GM18517 (cell line): ENCODE measurements around the gene ADGRA3.

Experiments
- ATAC-seq: cut with Tn5 transposase; IDR thresholded peaks from one replicate; pipeline ENCODE4 v1.9.1; 2021; ENCODE audit warnings: mild to moderate bottlenecking, moderate library complexity; ENCODE audit not compliant: unreplicated experiment

Gene ADGRA3, protein sequence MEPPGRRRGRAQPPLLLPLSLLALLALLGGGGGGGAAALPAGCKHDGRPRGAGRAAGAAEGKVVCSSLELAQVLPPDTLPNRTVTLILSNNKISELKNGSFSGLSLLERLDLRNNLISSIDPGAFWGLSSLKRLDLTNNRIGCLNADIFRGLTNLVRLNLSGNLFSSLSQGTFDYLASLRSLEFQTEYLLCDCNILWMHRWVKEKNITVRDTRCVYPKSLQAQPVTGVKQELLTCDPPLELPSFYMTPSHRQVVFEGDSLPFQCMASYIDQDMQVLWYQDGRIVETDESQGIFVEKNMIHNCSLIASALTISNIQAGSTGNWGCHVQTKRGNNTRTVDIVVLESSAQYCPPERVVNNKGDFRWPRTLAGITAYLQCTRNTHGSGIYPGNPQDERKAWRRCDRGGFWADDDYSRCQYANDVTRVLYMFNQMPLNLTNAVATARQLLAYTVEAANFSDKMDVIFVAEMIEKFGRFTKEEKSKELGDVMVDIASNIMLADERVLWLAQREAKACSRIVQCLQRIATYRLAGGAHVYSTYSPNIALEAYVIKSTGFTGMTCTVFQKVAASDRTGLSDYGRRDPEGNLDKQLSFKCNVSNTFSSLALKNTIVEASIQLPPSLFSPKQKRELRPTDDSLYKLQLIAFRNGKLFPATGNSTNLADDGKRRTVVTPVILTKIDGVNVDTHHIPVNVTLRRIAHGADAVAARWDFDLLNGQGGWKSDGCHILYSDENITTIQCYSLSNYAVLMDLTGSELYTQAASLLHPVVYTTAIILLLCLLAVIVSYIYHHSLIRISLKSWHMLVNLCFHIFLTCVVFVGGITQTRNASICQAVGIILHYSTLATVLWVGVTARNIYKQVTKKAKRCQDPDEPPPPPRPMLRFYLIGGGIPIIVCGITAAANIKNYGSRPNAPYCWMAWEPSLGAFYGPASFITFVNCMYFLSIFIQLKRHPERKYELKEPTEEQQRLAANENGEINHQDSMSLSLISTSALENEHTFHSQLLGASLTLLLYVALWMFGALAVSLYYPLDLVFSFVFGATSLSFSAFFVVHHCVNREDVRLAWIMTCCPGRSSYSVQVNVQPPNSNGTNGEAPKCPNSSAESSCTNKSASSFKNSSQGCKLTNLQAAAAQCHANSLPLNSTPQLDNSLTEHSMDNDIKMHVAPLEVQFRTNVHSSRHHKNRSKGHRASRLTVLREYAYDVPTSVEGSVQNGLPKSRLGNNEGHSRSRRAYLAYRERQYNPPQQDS (N-terminal part only)

GRCh38 chr4:22515888-22516541, at the start of gene ADGRA3:
ADGRA3 (minus strand) TSS chr4:22516066; CDS start chr4:22515784, 282 bp downstream.
- ATAC-seq, result no peak

- no peak for ATAC-seq
These were observed 40.6 kb upstream of the ADGRA3 start for GRCh38 chr4:22556495-22556894.

GRCh38 chr4:22554670-22555069, 38.8 kb upstream of the ADGRA3 start:
- ATAC-seq, result no peak

GRCh38 chr4:22553560-22553959, 37.7 kb upstream of the ADGRA3 start:
- ATAC-seq, result no peak

DNA sequence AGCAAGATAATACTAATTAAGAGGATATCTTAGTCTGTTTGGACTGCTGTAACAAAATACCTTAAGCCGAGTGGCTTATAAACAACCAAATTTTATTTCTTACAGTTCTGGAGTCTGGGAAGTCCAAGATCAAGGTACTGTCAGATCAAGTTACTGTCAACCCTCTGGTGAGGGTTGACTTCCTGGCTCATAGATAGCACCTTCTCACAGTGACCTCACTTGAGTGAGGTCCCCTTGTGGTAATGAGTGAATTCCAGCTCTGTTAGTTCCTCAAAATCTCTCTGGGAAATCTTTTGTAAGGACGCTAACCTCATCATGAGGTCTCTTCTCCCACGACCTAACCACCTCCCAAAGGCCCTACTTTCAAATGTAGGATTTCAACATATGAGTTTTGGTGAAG, 36.9 kb upstream of the ADGRA3 start:
- no peak for ATAC-seq

GRCh38 chr4:22551550-22551949, 35.7 kb upstream of the ADGRA3 start:
- ATAC-seq, result no peak

DNA sequence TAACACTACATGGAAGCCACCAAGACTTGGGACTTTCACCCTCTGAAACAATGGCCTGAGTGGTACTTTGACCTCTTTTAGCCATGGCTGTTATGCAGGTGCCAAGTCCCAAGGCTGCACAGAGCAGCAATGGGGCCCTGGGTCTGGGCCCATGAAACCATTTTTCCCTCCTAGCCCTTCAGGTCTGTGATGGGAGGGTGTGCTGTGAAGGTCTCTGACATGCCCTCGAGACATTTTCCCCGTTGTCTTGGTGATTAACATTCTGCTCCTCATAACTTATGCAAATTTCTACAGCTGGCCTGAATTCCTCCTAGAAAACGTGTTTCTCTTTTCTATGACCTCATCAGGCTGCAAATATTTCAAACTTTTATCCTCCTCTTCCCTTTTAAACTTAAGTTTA, 30.4 kb upstream of the ADGRA3 start:
- no peak for ATAC-seq

DNA sequence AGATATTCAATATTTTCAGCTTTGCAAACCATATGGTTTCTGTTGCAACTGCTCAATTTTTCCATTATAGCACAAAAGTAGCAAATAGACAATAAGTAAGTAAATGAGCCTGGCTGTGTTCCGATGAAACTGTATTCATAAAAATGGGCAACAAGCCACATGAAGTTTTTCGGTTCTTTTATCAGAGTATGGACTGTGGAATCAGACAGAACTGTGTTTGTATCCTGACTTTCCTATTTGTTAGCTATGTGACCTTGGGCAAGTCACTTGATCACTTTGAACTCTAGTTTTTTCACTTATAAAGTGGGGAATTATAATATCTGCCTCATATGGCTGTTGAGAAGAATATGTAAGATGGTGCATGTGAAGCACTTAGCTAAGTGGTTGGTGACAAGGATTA, 23.4 kb upstream of the ADGRA3 start:
- ATAC-seq, result no peak

GRCh38 chr4:22537864-22538263, 22.0 kb upstream of the ADGRA3 start:
- ATAC-seq, result no peak

GRCh38 chr4:22534374-22534773, 18.5 kb upstream of the ADGRA3 start:
- no peak for ATAC-seq

GRCh38 chr4:22532896-22533295, 17.0 kb upstream of the ADGRA3 start:
- ATAC-seq, result no peak

- ATAC-seq, result no peak
These were observed 16.3 kb upstream of the ADGRA3 start for GRCh38 chr4:22532117-22532516.

DNA sequence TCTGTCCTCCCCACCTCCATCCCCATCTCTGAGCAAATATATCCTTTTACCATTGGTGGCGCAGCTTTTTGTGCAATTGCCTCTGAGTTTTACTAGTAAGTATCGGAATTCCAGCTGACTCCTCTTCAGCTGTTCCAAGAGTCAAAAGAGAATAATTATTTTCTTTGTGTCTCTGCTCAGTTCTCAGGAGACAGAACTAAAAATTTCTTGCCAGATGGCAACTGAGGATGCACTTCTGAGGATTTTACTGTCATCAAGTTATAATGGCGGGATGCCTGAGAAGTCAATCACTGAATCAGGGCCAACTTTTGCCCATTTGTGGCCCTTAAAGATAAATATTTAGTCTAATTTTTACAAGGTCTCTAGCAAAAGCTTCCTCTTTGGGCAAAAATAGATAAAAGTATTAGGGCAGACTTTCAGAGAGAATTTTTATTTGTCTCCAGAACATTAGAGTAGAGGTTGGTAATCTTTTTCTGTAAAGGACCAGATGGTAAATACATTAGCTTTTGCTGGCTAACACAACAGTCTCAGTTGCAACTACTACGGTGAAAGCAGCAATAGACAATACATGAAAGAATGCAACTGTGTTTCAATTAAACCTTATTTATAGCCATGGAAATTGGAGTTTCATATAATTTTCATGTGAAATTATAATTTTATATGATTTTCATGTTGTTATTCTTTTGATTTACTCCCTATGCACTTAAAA, 15.6 kb upstream of the ADGRA3 start:
- ATAC-seq, result no peak

- no peak for ATAC-seq
These were observed 9.0 kb upstream of the ADGRA3 start for GRCh38 chr4:22524895-22525294.

- ATAC-seq, result no peak
These were observed 7.0 kb upstream of the ADGRA3 start for GRCh38 chr4:22522706-22523501.

- ATAC-seq, result no peak
These were observed 6.3 kb upstream of the ADGRA3 start for GRCh38 chr4:22522206-22522605.

DNA sequence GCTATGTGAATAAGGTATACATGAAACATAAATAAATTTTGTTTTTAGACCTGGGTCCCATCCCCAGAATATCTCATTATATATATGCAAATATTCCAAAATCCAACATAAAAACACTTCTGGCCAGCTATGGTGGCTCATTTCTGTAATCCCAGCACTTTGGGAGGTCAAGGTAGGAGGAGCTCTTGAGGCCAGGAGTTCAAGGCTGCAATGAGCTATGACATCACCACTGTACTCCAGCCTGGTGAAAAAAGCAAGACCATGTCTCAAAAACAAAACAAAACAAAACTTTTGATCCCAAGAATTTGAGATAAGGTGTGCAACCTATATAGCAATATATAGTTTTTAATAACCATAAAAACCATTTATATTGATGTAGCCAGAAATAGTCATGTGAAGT, 5.4 kb upstream of the ADGRA3 start:
- ATAC-seq, result no peak

DNA sequence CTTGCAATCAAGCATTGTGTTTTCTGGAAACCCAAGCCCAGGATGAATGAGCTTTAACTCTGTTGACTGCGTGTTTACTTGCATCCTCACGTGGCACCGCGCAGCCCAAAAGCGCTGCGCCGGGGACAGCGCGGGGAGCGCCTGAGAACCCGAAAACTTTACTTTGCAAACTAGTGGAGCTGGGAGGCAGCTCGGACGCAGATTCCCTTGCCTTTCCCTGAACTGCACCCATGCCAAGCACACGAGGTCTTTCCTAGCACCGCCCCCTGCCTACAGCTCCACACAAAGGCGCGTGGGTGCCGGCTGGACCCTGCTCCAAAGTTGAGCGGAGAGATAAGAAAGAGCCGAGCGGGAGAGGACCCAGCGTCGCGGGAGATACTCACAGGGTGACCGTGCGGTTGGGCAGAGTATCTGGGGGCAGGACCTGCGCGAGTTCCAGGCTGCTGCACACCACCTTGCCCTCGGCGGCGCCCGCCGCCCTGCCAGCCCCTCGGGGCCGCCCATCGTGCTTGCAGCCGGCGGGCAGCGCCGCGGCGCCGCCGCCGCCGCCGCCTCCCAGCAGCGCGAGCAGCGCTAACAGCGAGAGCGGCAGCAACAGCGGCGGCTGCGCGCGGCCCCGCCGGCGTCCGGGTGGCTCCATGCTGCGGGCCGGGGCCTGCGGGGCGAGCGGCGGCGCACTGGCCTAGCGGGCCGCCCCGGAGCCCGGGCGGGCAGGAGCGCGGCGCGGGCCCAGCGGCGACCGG, 550 bp downstream of the ADGRA3 start:
- ATAC-seq, result no peak

DNA sequence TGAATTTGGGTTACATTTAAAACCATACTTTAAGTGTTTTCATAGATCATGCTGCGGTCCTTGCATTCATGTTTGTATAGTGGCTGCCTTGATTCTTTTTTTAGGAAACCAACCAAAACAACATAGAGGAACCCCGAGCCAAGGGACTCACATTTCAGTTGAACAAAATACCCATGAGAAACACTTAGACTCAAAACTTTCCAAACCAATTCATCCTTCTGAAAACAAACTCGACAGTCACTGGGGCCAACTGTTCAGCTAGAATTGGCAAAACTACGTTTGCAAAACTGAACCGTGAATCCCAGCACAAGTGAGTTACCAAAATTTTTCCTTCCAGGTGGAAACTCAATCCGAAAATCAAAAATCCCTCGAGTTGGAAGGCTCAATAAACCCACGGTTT, 1.4 kb downstream of the ADGRA3 start:
- no peak for ATAC-seq
